Stimulated activated CD4-positive, alpha-beta T cell treated with anti-CD3 and anti-CD28 coated beads, Interleukin-2, amount 100 ng/mL, for 24 hours (primary cell): Measurements from ENCODE around the gene KRTAP10-2.
"Not testable (repeated sequence)": the region's sequence is repeated elsewhere in the genome, so short reads cannot be mapped to it uniquely, and the experiment has no call there.

Experiments used
- DNase-seq, 2 donors: peaks; one replicate each; pipeline ENCODE4 v3.0.0-alpha.2; 2020

The KRTAP10-2 gene

DNA sequence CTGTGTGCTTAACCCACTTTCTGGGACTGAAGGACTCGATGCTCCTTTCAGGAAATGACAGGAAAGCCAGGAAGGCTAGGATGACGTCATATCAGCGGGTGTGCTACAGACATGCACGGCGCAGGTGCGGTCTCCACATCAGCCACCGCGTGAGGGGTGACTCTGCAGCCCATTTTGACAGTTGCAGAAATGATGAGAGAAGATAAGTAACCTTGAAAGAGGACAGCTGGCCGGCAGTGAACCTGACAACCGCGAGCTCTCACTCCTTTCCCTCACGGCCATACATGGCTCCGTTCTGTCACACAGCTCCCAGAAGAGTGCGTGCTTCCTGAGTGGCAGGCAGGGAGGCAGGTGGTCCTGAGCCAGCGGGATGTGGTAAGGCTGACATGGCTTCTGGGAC lies 30.8 kb upstream of the KRTAP10-2 start:
- DNase-seq = no peak

DNA sequence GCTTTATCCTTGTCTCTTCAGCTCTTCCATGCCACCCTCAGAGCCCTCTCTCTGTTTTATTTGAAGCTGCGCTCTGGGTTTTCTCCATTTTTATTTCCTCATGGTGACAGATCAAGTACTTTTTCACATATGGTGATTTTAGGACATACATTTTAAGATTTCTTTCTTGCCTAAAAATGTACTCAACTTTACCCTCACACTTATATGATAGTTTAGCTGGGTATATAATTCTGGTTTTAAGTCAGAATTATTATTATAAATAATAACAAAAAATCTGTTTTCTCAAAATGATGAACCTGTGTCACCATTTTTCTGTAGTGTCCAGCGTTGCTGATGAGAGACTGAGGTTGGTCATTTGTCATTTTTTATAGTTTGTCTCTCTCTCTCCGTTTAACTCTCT lies 29.9 kb upstream of the KRTAP10-2 start:
- DNase-seq = no peak

- not testable (repeated sequence) for DNase-seq
Measured at GRCh38 chr21:44580231-44580821, 29.0 kb upstream of the KRTAP10-2 start, which contains the start of gene KRTAP10-5. KRTAP10-5 (minus strand) TSS chr21:44580604; CDS start chr21:44580578, 26 bp downstream.

DNA sequence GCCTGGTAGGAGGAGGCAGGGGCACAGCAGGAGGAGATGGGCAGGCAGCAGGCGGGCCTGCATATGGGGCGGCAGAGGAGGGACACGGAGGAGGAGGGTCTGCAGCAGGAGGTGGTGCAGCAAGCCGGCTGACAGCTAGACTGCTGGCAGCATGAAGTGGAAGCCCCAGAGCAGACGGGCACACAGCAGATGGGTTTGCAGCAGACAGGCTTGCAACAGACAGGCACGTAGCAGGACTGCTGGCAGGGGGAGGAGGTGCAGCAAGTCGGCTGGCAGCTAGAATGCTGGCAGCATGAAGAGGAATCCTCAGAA lies 28.5 kb upstream of the KRTAP10-2 start:
- no peak for DNase-seq

DNA sequence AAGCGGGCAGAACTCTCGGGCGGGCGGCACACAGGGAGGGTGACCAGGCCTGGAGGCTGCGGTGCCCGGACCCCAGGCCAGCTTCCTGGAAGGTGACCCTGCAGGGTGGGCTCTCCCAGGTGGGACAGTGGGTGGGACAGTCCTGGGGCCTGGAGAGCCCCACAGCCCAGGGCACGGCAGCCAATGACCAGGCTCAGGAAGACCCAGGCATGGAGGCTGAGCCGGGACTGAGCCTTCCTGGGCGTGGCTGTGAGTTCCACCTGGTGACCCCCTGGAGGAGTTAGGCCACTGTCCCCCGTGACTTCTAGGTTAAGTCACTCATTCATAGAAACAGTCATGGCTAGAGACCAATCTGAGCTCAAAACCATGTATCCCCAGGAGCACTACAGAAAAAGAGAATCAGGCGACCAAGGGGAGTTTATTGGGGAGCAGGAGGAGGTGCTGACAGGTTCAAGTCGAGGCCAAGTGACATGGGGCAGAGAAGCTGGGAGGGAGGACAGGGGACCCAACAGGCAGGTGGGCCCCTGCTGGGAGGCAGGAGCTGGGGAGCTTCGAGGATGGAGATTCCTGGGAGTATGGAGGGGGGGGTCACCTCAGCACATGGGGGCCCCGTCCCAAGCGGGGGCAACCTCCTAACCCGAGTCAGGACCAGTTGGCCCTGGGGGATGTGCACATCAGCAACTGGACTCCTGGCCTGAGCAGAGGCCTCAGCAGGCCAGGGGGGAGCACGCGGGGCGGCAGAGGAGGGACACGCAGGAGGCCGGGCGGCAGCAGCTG lies 27.9 kb upstream of the KRTAP10-2 start:
- no peak for DNase-seq

DNA sequence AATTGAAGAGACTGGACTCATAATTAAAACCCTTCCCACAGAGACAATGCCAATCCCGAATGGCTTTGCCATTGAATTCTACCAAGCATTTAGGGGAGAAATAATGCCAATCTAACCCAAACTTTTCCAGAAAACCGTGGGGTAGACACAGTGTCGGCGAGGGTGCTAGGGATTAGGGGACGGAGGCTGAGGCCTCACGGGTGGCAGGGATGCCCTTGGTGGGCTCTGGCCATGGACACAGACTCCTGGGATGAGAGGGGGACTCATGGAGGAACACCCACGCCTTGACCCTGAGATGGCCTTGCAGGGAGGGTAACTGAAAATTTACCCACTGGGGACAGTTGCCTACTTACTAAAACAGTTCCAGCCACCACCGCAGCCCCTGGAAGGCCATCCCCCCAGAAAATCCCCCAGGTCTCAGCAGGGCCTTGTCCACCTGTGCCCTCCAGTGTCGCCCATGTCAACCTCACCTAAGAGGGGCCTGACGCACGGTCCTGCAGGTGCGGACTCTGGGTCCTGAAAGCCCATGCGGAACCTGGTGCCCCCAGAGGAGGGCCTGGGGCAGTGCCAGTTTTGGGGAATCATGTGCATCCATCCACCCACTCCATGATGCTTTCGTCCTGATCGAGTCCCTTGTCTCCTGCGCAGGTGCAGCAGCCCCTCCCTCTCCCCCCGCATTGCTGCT lies 27.2 kb upstream of the KRTAP10-2 start:
- DNase-seq = no peak

DNA sequence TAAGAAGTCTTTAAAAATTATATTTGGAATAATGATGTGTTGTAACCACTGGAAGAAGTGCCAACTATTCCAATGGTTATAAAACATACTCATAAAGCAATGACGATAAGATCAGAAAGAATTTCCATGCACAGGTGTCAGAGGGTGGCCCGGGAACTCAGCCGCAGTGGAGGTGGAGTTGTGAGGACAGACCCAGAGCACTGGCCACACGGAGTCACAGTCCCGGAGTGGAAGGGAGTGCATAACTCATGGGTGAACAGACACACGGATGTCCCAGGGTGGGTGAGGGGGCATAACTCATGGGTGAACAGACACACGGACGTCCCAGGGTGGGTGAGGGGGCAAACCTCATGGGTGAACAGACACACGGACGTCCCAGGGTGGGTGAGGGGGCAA lies 24.7 kb upstream of the KRTAP10-2 start:
- DNase-seq = no peak

- no peak for DNase-seq
Measured at GRCh38 chr21:44575307-44576024, 24.2 kb upstream of the KRTAP10-2 start.

GRCh38 chr21:44574457-44575306 lies 23.4 kb upstream of the KRTAP10-2 start:
- no peak for DNase-seq

DNA sequence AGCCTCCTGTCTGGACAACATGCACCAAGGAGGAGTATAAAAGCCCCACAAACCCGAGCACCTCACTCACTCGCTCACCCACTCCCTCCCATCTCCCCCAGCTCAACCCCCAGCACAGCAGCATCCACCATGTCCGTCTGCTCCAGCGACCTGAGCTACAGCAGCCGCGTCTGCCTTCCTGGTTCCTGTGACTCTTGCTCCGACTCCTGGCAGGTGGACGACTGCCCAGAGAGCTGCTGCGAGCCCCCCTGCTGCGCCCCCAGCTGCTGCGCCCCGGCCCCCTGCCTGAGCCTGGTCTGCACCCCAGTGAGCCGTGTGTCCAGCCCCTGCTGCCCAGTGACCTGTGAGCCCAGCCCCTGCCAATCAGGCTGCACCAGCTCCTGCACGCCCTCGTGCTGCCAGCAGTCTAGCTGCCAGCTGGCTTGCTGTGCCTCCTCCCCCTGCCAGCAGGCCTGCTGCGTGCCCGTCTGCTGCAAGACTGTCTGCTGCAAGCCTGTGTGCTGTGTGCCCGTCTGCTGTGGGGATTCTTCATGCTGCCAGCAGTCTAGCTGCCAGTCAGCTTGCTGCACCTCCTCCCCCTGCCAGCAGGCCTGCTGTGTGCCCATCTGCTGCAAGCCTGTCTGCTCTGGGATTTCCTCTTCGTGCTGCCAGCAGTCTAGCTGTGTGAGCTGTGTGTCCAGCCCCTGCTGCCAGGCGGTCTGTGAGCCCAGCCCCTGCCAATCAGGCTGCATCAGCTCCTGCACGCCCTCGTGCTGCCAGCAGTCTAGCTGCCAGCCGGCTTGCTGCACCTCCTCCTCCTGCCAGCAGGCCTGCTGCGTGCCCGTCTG lies 22.5 kb upstream of the KRTAP10-2 start, which contains the start of gene KRTAP10-4:
KRTAP10-4 (plus strand) TSS at position 100 of the 827 bp plus-strand sequence; CDS start at position 130, 30 bp downstream.
- DNase-seq = not testable (repeated sequence)

DNA sequence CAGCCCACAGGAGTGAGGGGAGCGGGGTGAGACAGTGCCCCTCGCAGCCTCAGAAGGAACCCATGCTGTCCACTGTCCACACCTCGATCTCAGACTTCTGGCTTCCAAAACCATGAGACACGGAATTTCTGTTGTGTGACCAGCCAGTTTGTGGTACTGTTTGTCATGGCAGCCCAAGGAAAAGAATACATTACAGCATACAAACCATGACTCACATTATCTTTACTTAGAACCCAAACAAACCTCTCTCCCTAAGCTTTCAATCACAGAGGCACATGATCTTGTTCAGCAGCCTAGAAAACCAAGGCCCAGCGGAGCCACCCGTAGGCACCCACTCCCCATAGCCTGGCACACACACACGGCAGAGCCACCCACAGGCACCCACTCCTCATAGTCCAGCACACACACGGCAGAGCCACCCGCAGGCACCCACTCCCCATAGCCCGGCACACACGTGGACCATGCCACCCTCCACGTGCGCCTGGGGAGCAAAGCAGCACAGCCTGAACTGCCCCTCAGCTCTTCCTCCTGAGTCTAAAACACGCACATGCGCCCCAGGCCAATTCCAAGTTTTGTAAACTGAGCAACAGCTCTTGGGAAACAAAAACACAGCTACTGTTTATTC lies 21.8 kb upstream of the KRTAP10-2 start:
- no peak for DNase-seq

DNA sequence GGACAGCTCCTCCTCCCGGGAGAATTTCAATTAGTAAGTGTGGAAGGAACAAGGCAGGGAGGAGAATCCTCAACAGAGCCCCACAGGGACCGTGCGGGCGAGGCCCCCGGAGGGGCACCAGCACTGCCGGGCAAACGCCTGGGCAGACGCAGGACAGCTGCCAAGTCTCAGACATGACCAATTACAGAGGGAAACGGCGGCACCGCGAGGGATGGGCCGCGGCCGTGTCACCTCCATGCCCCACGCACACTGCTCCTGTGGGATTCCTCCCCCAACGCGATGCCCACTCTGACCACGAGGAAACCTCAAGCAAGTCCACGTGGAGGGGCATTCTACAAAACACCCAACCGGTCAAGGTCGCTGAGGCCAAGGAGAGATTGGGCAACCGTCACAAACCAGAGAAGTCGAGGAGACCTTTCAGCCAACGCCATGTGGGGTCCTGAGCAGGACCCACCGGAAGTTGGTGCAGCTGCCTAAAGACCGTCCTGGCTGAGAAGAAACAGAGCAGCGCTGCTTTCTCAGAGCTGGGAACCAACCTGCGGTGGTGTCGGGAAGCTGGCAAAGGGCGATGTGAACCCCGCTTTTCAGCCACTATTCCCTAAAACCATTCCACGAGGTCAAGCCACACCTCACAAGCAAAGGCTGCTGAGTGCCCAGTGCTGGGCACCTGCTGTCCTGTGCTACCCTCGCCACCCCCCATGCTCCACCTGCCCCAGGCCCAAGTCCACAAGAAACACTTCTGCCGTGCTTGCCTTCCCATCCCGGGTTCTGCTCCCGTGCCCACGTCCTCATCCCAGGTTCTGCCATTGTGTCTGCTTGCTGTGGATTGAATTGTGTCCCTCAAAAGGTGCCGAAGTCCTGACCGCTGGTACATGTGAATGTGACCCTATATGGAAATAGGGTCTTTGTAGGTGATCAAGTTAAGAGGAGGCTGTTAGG lies 20.8 kb upstream of the KRTAP10-2 start:
- no peak for DNase-seq

- no peak for DNase-seq
Measured at GRCh38 chr21:44571296-44571695, 20.0 kb upstream of the KRTAP10-2 start.

DNA sequence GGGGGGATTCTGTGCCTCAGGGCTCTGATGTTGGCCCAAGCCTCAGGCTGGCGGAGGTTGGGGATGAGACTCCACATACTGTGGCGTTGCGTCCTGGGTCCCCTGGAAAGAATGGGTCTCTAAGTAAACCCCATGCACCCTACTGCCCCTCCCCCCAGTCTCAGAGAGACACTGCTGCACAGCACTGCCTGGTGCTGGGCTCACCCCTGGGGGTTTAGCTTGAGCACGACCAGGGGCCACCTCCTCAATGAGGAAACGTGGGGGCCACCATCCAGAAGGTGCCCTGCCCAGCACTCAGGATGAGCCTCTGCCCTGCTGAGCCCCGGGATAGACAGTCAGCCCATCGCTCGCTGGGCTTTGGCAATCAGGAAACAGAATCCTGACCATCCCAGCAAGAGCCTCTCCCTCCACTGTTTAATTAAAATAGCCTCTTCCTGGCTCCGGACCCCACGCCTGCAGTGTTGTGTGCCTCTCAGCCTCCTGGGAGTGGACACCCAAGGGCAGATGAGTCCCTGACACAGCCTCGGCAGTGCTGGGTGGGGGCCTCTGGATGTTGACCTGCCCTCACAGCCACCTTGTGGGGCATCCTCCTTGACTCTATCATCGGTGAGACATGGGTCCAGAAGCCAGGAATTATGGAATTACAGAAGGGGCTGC lies 18.7 kb upstream of the KRTAP10-2 start:
- DNase-seq = no peak

DNA sequence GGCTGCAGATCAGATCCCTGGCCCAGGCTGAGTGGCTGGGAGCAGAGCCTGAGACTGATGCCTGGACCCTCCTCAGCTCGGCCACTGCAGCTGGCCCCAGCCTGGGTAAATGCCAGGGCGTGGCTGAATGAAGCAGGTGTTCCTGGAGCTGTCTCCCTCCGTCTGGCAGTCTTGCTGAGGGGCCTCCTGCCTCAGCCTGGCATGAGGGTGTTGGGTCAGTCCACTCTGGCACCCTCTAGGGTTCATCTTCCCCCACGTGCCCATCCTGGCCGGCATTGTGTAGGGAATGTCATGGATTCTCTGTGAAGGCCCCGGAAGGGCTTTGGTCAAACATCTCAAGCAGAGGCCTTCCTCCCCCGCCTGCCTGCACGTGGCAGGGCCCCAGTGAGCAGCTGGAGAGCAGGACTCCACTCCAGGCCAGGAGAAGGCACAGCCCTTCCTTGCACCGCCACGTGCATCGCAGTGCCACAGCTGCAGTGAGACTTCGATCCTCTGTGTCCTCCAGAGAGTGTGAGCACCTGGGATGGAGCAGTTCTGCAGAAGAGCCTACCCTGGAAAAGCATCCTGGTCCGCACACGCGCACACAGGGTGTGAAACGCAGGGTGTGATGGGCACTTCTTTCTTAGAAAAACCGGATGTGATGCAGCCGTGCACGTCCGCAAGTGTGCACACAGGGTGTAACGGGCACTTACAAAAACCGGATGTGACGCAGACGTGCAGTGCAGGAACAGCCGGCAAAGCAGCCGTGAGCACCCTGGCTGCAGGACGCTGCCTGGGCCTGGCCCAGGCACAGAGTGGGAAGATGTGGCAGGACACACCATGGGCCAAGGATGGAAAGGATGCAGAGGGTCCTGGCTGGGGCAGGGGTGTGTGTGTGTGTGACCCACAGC lies 17.6 kb upstream of the KRTAP10-2 start:
- DNase-seq = no peak

DNA sequence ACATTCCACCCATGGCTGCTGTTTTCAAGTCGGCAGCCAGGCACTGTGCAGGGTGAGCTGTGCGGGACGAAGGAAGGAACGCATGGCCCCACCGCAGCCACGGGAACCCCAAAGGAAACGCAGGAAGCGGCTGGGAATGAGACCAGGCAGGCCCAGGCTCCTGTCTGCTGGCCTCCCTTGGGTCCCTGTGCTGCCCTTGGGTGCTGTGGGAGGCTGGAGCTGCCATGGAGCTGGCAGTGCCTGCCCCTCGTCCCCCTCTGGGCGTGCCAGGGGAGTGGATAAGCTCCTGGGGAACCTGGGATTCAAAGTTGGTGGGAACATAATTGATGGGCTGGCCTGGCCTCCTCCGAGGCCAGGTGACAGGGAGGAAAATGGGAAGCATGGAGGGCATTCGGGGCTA lies 17.0 kb upstream of the KRTAP10-2 start:
- DNase-seq = no peak

- no peak for DNase-seq
Measured at GRCh38 chr21:44567481-44568171, 16.3 kb upstream of the KRTAP10-2 start.
